Activated effector memory CD4-positive, alpha-beta T cell treated with Interleukin-2 at 50 U/mL for 16 hours (primary cell): ENCODE data around the gene SCN1A.

Source experiments
- DNase-seq: peaks from one replicate; pipeline ENCODE4 v3.0.0-alpha.2; 2020

SCN1A gene

GRCh38 chr2:165961818-165962217, 166.0 kb downstream of the SCN1A start:
- DNase-seq = no peak

DNA sequence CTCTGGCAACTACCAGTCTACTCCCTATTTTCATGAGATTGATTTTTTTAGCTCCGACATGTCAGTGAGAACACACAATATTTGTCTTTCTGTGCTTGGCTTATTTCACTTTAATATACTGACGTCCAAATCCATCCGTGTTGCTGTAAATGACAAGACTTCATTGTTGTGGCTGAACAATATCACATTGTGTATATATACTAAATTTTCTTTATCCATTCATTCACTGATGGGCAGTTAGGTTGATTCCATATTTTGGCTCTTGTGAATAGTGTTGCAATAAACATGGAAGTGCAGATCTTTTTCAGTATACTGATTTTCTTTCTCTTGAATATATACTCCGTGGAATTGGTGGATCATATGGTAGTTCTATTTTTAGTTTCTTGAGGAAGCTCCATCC, 168.4 kb downstream of the SCN1A start:
- DNase-seq = no peak

DNA sequence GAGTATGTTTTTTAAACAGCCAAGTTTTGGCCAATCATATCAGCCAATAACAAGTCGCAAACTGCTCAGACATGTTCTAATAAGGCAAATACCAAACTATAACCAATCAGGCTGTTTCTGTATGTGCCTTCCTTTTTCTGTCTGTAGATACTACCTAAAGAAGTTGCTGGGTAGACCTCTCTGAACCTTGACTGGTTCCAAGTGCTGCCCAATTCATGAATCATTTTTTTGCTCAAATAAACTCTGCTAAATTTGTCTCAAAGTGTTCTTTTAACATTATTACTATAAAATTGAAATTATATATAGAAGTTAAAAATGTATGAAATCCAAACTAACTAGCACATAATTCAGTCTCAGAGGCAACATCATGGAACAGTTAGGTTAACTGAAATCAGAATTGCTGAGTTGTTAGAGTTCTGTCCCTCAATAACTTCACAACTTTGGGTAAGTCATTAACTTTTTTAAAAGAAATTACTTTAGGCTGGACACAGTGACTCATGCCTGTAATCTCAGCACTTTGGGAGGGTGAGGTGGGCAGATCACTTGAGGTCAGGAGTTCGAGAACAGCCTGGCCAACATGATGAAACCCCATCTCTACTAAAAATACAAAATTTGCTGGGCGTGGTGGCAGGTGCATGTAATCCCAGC, 169.4 kb downstream of the SCN1A start:
- no peak for DNase-seq

GRCh38 chr2:165957030-165957675, 170.7 kb downstream of the SCN1A start:
- no peak for DNase-seq

- peak; percentile 90 for DNase-seq
Observed at GRCh38 chr2:165953655-165954606, 173.9 kb downstream of the SCN1A start, which contains the start of gene TTC21B. Gene TTC21B, minus strand, starts transcription at chr2:165953776. Its CDS starts 71 bp downstream, at chr2:165953705.

- DNase-seq = no peak
Observed at GRCh38 chr2:165953306-165953654, 174.5 kb downstream of the SCN1A start.

DNA sequence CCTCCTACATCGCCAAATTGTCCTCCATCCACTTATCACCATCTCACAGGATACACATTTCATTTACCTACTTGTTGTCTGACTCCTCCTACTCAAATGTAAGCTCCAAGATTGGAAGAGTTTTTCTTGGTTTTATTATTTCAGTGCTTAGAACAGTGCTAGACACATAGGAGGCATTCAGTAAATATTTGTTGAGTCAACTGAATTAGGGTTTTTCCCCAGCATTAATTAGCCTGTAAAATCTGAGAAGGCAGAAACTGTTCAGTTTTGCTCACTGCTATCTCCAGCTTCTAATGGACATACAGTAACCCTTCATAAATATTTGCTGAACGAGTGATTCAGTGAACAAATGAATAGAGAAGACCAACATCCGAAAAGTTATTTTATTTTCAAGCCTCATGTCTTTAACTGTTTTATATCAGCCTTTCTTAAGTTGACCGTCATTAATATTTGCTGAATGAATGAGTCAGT, 175.0 kb downstream of the SCN1A start:
- DNase-seq = no peak

GRCh38 chr2:165952085-165952484, 175.7 kb downstream of the SCN1A start:
- DNase-seq = no peak

DNA sequence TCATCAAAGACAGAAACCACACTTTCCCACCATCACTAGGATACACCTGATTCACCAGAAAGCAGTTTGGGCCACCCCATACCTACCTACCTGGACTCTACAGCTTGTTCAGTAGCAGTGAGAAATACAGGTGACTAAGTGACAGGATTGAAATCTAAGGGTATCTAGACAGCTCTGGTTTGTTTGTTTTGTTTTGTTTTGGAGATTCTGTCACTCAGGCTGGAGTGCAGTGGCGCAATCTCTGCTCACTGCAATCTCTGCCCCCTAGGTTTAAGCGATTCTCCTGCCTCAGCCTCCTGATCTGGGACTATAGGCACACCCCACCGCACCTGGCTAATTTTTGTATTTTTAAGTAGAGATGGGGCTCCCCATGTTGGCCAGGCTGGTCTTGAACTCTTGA, 177.4 kb downstream of the SCN1A start:
- DNase-seq = no peak

- DNase-seq = no peak
Observed at GRCh38 chr2:165941827-165942226, 186.0 kb downstream of the SCN1A start.

DNA sequence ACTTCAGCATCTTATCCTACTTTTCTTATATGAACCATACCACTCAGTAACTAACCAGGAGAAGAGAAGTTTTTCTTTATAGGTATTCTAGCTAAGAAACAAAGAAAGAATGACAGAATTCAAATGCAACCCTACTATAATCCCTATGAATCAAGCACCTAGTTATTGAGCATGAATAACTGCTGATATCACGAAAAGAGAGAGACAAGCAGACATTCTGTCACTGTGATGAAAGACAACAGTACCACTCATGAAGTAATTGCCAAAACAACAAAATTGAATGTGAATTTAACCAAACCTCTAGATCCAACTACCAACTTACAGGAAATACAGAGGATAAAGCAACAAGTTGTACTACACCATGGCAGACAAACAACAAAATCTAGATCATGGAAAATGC, 189.6 kb downstream of the SCN1A start:
- no peak for DNase-seq
